Measurements from ENCODE around the gene THAP4.
"Not testable (repeated sequence)": the region's sequence is repeated elsewhere in the genome, so short reads cannot be mapped to it uniquely, and the experiment has no call there.

The THAP4 gene

DNA sequence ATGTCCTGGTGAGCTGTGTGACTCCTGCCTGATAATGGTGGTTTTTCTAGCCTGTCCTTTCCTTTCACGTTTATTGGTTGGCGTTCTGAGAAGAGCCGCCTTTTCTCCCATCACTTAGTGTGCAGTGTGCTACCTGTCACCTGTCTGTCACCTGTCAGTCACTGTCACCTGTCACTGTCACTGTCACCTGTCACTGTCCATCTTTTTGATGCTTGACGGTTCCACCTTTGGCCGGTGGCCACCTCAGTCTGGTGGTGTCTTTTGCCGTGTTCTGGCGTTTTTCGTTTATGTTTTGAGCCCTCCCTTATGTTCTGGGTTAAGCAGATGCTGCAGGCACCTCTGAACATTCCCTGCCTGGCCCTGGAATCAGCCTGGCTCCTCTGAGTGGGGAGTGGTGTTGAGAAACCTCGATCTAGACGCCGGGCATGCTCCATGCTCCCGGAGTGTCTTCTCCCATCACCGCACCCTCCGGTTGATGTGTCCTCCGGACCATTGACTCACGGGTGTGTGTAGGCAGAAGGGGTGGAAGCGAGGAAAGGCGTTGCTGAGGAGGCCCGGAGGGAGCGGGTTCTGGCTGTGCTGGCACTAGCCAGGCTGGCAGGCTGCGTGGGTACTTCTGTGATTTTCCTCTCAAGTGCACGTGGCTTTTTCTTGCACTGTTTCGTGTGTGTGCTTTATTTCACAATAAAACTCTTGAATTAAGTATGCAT, 28.9 kb upstream of the THAP4 start:
- DNase-seq = no peak

DNA sequence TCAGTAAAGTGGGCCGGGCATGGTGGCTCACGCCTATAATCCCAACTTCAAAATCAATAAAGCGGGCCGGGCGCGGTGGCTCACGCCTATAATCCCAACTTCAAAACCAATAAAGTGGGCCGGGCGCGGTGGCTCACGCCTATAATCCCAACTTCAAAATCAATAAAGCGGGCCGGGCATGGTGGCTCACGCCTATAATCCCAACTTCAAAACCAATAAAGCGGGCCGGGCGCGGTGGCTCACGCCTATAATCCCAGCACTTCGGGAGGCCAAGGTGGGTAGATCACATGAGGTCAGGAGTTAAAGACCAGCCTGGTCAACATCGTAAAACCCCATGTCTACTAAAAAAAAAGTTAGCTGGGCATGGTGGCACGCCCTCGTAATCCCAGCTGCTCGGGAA, 25.8 kb upstream of the THAP4 start:
- DNase-seq = not testable (repeated sequence)

DNA sequence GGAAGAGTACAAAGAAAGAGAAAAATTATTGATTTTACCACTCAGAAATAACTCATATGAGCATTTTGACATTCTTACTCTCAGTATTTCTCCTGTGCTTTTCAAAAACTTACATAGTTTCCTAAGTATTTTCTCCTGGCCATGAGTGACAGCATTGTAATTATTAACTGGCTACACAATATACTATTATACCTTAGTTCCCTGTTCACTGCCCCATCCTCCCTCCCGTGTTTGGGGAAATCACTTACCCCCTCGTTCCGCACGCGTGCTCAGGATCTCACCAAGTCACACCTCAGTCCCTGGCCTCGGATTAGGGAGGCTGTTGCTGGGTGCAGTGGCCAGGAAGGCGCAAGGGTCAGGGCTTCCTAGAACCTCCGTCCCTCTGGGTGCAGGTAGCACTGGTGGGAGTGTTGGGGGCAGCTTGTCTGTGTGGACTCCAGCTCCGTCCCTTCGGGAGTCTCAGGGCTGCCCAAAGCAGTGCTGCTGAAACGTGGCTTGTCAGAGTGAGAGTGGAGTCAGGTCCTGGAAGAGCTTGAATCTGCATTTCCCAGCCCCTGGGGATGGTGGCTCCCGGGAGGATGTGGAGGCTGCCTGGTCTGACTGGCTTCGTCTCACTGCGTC, 23.7 kb upstream of the THAP4 start:
- DNase-seq = no peak

DNA sequence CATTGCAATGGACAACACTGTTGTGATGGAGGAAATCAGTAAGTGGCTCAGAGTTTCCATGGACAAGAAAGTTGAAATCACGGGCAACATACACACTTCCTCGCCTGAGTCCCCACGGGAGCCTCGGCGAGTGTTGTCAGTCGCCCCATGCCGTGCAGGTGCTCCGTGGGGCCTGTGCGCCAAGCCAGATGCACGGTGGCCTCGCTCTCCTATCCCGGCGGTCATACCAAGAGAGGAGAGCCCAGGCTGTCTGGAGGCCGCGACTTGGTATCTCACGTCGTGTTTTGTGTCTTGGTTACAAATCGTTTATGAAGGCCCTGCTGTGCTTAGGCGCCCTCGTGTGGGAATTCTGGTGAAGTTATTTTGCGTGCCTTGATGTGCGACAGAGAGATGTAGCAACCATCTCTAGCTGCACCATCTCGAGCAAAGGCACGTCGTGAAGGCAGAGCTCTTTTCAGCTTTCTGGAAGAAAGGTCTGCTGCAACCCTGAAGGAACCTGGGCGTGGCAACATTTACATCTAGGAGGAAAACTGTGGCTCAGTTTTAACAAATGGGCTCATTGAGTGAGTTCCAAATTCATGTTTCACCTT, 22.3 kb upstream of the THAP4 start:
- DNase-seq = peak; percentile 50

DNA sequence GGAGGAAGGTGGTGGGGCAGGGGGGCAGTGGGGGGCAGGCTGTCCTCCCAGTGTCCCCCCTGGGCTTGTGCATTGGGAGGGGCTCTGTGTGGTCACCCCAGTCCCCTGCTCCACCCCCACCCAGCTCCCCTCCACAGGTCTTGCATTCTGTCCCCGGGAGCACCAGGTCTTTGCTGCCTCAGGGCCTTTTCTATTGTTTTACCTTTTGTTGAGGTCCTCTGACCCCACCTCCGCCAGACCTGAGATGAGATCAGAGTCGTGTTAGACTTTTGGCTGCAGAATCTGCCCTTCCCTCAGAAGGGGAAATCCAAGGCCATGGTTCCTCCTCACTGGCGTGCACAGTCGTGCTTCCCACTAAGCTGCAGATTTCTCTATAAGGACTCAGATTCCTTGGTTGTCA, 21.3 kb upstream of the THAP4 start:
- DNase-seq = no peak

DNA sequence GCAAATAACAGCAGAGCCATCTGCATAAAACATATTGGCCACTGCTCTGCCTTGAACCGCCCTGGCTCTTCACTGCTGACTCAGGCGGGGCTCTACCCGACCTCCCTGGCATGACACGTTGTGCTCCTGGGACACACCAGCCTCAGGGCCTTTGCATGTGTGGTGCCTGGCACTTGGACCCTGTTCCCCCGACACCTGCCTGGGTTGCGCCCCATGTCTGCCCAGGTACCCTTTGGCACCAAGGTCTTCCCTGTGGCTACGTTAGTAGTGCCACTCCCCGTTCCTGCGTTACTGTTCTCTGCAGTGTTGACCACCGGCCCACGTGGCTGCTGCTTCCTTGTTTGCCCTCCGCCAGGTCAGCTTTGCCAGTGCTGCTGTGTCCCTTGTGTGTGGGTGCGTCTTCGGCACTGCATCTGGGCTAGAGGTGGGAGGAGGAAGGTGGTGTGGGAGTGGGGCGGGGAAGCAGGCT, 20.9 kb upstream of the THAP4 start:
- DNase-seq = no peak

DNA sequence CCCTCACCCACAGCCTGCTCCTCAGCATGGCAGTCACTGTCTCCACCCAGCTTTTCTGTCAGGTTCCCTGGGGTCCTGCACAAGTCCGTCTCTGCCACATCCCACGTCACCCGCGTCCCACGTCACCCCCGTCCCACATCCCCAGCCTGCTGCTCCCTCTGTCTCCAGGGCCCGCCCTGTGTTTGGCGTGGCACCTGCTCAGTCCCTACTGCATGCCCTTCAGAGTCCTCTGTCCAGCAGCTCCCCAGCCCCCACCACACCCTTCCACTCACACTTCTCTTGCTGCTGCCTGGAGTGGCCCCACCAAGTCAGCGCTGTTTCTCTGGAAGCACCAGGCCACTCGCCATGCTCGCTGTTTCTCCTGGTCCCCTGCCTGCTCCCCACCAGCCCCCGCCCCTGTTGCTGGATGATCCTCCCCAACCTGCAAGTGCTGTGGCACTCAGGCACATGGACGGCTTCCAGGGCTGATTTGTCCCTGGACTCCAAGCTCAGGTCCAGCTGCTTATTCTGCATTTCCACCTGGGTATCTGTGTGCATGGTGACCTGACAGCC, 19.3 kb upstream of the THAP4 start:
- DNase-seq = no peak

DNA sequence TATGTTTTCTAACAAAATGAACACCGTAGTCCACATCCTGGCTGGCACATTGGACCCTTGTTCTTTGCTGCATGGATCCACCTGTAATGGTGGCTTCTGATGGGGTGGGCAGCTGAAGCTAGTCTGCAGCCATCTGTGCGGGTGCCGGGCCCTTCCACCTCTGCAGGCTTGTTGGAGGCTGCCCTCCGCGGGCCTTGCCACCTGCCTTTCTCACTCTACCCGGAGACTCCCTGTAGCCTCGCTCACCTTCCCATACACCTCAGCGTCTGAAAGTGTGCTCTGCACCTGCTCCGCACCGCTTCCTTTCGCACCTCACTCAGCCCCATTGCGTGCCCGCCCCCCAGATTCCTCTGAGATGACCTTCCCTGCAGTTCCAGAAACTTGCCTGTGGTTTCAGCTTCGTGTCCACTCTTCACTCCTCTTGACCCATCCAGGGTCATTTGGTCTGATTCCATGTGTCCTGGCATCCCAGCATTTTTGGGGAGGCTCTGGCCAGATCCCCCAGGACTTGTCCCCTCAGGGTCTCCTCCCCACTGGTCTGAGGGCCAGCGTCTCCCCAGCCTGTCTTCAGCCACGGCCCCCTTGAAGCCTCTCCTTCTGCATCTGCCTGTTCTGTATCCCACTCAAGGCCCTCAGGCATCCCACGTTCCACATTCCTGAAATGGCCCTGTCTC, 18.7 kb upstream of the THAP4 start:
- no peak for DNase-seq

DNA sequence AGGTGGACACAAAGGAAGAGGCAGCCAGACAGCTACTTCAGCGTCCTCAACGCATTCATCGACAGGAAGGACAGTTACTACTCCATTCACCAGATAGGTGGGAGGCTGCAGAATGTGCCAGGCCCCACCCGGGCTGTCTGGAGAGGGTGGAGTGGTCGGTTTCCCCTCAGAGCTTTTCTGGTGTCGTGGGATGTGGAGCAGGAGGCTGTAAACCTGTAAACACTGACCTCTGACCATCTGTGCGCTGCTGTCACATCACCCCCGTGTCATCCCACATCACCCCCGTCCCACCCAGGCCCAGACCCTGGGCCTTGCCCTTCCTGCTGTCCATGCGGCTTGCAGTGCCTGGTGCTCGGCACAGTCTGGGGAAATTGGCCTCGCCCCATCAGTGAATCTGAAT, 17.6 kb upstream of the THAP4 start:
- no peak for DNase-seq

DNA sequence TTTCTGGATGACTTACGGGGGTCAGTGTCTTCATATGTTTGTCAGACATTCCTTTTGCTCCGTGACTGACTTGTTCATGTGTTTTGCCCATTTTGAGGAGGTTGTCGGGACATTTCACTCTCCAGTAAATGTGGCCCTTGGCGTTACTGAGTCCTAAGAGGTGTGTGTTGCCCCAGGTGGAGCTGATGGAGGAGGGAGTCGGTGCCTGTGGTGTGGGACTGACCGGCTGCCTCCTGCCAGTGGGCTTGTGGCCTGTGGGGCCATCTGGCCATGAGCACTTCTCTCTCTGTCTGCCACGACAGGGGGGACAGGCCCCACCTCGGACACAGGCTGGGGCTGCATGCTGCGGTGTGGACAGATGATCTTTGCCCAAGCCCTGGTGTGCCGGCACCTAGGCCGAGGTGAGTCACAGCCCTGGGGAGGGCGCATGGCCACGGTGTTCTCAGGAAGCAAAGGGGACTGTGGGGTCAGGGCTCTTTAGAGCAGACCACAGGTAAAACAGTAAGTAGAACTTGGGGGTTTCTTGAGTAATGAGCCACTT, 16.3 kb upstream of the THAP4 start:
- no peak for DNase-seq

DNA sequence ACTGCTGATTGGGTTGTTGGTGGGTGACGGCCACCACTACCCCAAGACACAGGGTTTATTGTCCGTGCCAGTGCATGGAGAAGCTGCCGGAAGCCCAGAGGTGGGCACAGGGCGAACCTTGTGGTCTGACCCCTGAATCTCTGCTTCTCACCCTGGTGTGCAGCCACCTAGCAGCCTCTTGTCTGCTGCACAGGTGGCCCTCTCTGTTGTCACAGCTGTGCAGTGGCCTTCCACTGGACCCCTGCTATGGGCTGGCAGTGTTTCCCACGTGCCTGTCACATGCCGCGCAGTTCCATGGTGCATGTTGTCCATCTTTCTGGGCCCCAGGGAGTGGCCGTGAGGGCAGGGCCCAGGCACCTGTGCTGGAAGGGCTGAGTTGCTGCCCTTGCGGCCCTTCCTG, 15.8 kb upstream of the THAP4 start:
- no peak for DNase-seq

DNA sequence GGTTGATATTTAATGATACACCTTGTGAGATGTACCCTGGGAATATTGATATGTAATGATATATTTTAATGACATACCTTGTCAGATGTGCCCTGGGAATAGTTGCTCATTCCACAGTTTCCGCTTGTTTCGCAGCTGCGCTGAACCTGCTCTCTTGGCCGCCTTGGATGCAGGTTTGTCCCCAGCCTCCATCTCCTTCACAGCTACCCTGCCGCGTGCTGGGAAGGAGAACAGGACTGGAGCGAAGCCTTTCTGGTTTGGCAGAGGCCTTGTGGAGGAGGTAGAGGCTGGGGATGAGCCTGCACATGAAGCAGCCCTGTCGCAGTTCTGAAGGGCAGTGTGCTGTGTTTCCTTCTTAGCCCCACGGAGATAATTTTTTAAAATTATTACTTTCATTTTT, 15.2 kb upstream of the THAP4 start:
- no peak for DNase-seq

DNA sequence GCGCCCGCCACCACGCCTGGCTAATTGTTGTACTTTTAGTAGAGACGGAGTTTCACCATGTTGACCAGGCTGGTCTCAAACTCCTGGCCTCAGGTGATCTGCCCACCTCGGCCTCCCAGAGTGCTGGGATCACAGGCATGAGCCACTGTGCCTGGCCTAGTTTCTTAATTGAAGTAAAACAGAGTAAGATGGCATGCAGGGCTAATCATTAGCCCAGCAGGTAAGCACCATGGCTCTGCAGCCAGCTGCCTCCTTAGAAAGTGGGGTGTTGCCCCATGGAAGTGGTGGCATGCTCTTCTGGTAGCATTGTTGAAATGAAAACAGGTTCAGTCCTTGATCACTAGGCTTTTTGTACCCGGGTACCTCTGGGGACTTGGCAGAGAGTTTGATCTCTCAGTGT, 13.0 kb upstream of the THAP4 start:
- no peak for DNase-seq

DNA sequence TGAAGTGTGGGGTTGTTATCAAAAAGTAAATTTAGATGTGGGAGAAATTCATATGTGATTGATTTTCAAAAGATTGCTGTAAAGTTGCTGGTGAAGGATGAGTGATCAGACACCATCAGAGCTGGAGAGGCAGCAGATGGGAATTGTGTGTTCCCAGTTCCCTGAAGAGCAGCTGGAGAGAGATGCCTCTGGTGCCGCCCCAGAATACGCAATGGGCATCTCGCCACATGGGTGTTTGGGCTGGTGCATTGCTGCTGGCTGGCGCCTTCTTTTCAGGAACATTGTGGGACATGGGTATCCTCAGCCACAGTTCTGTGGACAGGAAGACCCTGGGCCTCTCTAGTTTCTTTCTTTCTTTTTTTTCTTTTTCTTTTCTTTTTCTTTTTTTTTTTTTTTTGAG, 12.4 kb upstream of the THAP4 start:
- no peak for DNase-seq

DNA sequence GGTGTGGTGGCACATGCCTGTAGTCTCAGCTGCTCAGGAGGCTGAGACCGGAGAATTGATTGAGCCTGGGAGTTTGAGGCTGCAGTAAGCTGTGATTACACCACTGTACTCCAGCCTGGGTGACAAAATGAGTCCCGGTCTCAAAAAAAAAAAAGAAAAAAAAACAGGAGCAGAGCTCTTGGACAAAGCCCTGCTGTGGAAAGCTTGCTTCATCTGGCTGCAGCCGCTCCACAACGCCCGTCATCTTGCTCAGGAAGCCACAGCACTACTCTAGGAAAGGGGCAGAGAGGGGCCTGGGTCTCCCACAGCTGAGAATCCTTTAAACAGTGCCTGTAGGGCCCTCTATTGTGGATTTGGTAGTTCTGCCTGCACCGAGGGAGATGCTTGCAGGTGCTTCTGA, 11.5 kb upstream of the THAP4 start:
- DNase-seq = no peak

DNA sequence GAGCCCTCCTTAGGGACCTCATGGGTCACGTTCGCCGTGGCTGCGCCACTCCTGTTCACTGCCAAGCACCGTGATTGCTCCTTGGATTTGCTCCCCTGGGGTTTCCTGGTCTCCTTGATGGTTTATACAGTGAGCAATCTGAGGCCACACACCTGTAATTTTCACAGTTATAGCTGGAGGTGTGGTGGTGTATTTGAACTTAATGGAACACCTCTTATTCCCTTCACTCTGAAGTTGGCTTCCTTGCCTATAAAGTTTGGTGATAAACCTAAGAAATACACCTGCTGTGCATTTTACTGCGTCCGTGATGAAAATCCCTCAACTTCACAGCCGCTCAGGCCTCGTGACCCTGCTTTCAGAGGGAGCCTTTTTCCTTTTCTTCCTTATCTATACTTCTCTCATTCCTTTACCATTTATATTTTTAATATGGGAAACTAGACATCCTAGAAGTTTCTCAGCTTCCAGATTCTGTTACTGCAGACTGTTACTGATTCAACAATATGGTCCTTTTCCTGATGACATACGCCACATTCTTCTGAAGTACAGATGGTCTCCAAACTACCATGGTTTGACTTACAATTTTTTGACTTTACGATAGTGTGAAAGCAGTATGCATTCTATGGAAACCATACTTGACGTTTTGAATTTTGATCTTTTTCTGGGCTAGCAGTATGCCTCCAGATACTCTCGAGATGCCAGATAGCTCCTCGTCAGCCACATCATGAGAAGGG, 9.1 kb upstream of the THAP4 start:
- no peak for DNase-seq

DNA sequence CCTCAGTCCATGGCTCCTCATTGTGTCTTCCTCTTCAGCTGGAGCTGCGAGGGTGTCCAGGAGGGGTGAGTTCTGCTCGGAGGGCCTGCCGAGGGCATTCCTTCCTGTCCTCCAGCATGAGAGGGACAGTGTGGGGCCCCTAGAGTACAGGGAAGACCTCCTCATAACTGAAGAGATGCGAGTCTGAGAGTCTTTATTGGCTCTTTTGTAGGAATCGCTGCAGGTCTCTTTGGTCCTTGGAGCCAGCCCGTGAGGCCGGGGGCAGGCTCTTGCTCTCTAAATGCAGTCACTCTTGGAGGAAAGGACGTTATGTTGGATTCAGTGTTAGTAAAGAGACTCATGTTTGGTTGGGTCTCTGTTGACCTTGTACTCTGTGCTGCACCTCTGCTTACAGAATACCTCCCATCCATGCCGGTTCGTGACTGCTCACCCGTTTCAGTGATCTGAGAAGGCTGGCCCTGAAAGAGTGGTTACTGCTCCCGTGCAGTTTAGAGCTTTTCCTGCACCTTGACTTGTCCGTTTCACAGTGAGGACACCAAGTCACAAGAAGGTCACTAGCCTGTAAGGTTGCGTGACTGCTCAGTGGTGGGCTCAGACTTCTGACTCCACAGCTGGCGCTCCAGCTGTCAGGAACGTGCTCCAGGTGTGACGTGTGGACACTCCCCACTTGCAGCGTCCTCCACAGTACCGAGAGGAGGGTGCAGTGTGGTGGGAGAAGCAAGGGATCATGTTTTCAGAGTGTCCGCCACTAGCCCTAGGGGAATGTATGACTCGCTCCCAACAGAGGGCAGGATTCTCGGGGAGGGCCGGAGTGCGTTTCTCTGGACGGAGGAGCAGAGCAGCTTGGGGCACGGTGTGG, 8.3 kb upstream of the THAP4 start:
- DNase-seq = no peak

DNA sequence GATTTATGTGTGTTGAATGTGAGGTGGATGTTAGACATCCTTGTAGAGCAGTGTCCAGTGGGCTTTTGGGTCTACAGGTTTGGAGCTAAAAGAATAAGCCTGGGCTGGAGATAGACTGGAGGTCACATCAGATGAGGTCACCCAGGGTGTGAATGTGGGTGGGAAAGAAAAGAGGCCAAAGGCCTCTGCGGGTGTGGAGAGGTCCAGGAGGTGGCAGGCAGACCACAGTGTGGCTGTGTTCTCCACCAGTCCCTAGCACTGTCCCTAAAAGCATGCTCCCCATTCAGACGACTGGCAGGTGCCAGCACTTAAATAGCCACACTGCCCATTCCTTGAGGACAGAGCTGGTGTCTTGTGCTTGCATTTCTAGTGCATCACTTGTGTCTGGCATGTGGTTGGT, 4.7 kb upstream of the THAP4 start:
- DNase-seq = no peak

DNA sequence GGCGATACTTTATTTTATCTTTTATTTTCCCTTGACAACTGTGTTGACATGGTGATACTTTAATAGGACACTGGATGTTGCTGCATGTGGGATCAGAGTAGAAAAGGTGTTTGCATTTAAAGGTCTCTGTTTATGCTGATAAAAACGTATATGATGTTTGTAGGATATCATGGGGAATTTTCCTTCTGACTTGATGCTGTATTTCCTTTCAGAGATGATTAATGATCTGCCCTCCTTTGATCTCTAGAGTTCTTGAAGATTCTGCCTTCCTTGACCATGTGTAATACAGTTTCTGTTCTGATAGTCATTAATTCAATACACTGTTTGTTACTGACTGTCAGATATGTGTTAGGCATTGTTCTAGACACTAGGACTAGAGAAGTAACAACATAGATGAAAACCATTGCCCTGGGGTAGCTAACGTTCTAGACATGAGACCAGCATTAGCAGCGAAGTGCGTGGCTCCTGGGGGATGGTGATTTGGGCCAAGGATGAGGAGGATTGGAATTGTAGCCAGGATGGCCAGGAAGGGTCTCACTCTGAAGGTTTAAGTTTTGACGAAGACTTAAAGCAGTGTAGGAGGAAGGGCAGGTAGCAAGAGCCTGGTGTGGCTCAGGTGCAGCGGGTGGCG, 3.3 kb upstream of the THAP4 start:
- no peak for DNase-seq

DNA sequence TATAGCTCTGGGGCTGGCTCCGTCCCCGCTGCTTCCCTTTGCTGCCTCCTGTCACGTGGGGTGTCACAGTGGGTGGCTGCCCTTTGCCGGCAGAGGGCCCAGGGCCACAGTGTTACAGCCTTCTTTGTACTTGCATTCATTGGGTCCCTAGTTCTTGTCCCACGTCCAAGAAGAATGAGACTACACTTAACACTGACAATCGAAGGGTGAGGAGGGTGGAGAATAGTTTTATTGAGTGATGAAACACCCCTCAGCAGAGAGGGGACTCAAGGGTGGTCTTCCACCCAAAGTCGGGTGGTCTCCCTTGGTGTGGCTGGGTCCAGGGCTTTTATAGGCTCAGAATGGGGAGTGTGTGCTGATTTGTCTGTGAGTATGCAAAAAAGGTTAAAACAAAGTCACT, 2.4 kb upstream of the THAP4 start:
- DNase-seq = no peak

DNA sequence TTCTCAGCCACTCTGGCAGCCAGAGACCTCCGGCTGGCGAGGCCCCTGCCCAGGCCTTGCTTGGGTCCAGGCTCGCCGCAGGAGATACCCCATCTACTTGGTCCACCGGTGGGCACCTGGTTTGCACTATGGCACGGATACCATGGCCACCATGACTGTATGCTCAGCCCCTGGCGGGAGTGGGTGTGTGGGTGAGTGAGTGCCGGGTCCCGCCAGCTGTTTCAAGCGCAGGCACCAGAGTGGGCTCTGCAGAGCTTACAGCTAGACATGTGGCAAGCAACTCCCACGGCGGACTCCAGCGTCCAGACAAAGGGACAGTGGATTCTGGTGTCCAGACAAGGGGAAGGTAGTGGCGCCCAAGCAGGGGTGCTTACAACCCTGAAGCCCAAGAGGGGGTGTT, 2.0 kb upstream of the THAP4 start:
- no peak for DNase-seq

All from NCI-H510A treated with DMSO at 0.1 percent for 48 hours (cell line).